ENCODE results near the gene UST.
"Not testable (repeated sequence)": the region's sequence is repeated elsewhere in the genome, so short reads cannot be mapped to it uniquely, and the experiment has no call there.

Gene UST

GRCh38 chr6:149016716-149017115 is 269.9 kb downstream of the UST start:
- DNase-seq = no peak

GRCh38 chr6:149020319-149020718 is 273.5 kb downstream of the UST start:
- no peak for DNase-seq

- no peak for DNase-seq
Measured at GRCh38 chr6:149024361-149024760, 277.5 kb downstream of the UST start.

- DNase-seq = no peak
Measured at GRCh38 chr6:149025061-149025460, 278.2 kb downstream of the UST start.

- peak; percentile 38 for DNase-seq
Measured at GRCh38 chr6:149026530-149026942, 279.7 kb downstream of the UST start.

GRCh38 chr6:149027484-149027883 is 280.7 kb downstream of the UST start:
- DNase-seq = no peak

- DNase-seq = peak; percentile 80
Measured at GRCh38 chr6:149028767-149029405, 282.1 kb downstream of the UST start.

GRCh38 chr6:149031201-149031858 is 284.5 kb downstream of the UST start:
- DNase-seq = no peak

GRCh38 chr6:149031859-149032598 is 285.2 kb downstream of the UST start:
- DNase-seq = no peak

- DNase-seq = no peak
Measured at GRCh38 chr6:149032599-149033405, 286.0 kb downstream of the UST start.

GRCh38 chr6:149033454-149033853 is 286.6 kb downstream of the UST start:
- DNase-seq = no peak

GRCh38 chr6:149035766-149036165 is 288.9 kb downstream of the UST start:
- no peak for DNase-seq

GRCh38 chr6:149037051-149037671 is 290.3 kb downstream of the UST start:
- no peak for DNase-seq

- not testable (repeated sequence) for DNase-seq
Measured at GRCh38 chr6:149039025-149039424, 292.2 kb downstream of the UST start.

GRCh38 chr6:149041953-149042352 is 295.1 kb downstream of the UST start:
- no peak for DNase-seq

GRCh38 chr6:149043476-149044130 is 296.8 kb downstream of the UST start:
- DNase-seq = no peak

GRCh38 chr6:149044528-149044927 is 297.7 kb downstream of the UST start:
- no peak for DNase-seq

- no peak for DNase-seq
Measured at GRCh38 chr6:149045404-149045803, 298.6 kb downstream of the UST start.

- no peak for DNase-seq
Measured at GRCh38 chr6:149046164-149046821, 299.5 kb downstream of the UST start.

GRCh38 chr6:149046822-149047246 is 300.0 kb downstream of the UST start:
- no peak for DNase-seq

- DNase-seq = no peak
Measured at GRCh38 chr6:149049230-149049629, 302.4 kb downstream of the UST start.

- DNase-seq = no peak
Measured at GRCh38 chr6:149050160-149050559, 303.3 kb downstream of the UST start.
